GM12878 (cell line): Measurements from ENCODE around the gene PRKCZ. TPM values are rescaled to one million over a fixed set of nuclear protein-coding genes. Genes with fewer than 3 reads are reported as not detected.

Source experiments
- ATAC-seq: fragments of 200-7000 bp; cut with Tn5 transposase; 3 replicates; pipeline ENCODE4 v1.9.1; 2020; ENCODE audit warnings: mild to moderate bottlenecking, moderate library complexity
- BruUV-seq: library from RNA; stranded (reverse); fragments of 400-500 nt; replicated peaks from 2 replicates; lab custom pipeline; 2021; lab: Mats Ljungman, UMichigan
- CTCF ChIA-PET: fragments of 300-600 bp; sonication (Branson Sonifier 250); formaldehyde crosslinking; extraction: SDS; loops from one replicate; lab custom pipeline; 2021; ENCODE audit warnings: inconsistent platforms; lab: Yijun Ruan, JAX
- POLR2A ChIA-PET: fragments of 350-600 bp; formaldehyde crosslinking; extraction: SDS; loops from one replicate; lab custom pipeline; 2021; ENCODE audit warnings: inconsistent platforms; lab: Charles Lee
- RAD21 ChIA-PET: fragments of 300-600 bp; sonication (Branson Sonifier 250); formaldehyde crosslinking; loops from one replicate; lab custom pipeline; 2023; ENCODE audit warnings: antibody characterized with exemption; ENCODE audit not compliant: unreplicated experiment; lab: Charles Lee
- SMC1A ChIA-PET: fragments of 300-600 bp; sonication (Branson Sonifier 250); formaldehyde crosslinking; loops from one replicate; lab custom pipeline; 2023; ENCODE audit not compliant: unreplicated experiment, uncharacterized antibody; lab: Charles Lee
- DNase-seq: peaks from one replicate; pipeline ENCODE4 v3.0.0-alpha.2; 2011; ENCODE audit warnings: low read depth, low spot score
- FAIRE-seq: peaks from 3 replicates; lab custom pipeline; 2011; peaks lifted over from hg19 to GRCh38; lab: Jason Lieb, UNC
- H2AFZ ChIP-seq: 2 replicates; pipeline ENCODE4 v1.6.0; 2011; ENCODE audit warnings: low read depth, low read length, control low read depth; ENCODE audit not compliant: control insufficient read depth
- H3K27ac ChIP-seq: 2 replicates; pipeline ENCODE4 v1.5.1; 2011; ENCODE audit warnings: control low read depth; ENCODE audit not compliant: control insufficient read depth, insufficient read depth
- H3K27me3 ChIP-seq, 2 experiments: replicated peaks in 1 of 2; 2 replicates each; pipeline versions ENCODE4 v1.6.0 to v1.6.1; 2011; ENCODE audit warnings: low read length in 1 of 2; ENCODE audit not compliant: control insufficient read depth in 2 of 2, insufficient read depth in 2 of 2
- H3K36me3 ChIP-seq, 2 experiments: 2 replicates each; pipeline ENCODE4 v1.5.1; 2011; ENCODE audit warnings: low read length in 1 of 2; ENCODE audit not compliant: control insufficient read depth in 2 of 2, insufficient read depth in 2 of 2
- H3K4me1 ChIP-seq: 2 replicates; pipeline ENCODE4 v1.6.1; 2011; ENCODE audit warnings: mild to moderate bottlenecking, low read length, moderate library complexity, mixed read lengths; ENCODE audit not compliant: control insufficient read depth, insufficient read depth
- H3K4me2 ChIP-seq: 2 replicates; pipeline ENCODE4 v1.6.0; 2011; ENCODE audit warnings: control low read depth; ENCODE audit not compliant: control insufficient read depth, insufficient read depth
- H3K4me3 ChIP-seq: fragments of 200-600 bp; sonication (generic); 2 replicates; pipeline ENCODE4 v1.5.1; 2016
- H3K79me2 ChIP-seq: 2 replicates; pipeline ENCODE4 v1.6.0; 2011; ENCODE audit warnings: low read length; ENCODE audit not compliant: control insufficient read depth, insufficient read depth
- H3K9ac ChIP-seq: 2 replicates; pipeline ENCODE4 v1.8.0; 2011; ENCODE audit warnings: low read length, control low read depth, mixed read lengths; ENCODE audit not compliant: control insufficient read depth, insufficient read depth
- H3K9me3 ChIP-seq: replicated peaks from 3 replicates; pipeline ENCODE4 v1.5.1; 2011; ENCODE audit warnings: mild to moderate bottlenecking, low read length; ENCODE audit not compliant: control insufficient read depth, insufficient read depth
- H4K20me1 ChIP-seq: 2 replicates; pipeline ENCODE4 v1.6.0; 2011; ENCODE audit not compliant: control insufficient read depth, insufficient read depth
- BACH1 ChIP-seq: fragments of 450-650 bp; IDR thresholded peaks from 2 replicates; pipeline ENCODE4 v1.6.1; 2017; ENCODE audit warnings: mild to moderate bottlenecking, borderline replicate concordance
- CBX5 ChIP-seq: sonication (generic); IDR thresholded peaks from 2 replicates; pipeline ENCODE4 v1.6.1; 2016; ENCODE audit warnings: low read depth, moderate library complexity, mild to moderate bottlenecking, inconsistent platforms
- CREB1 ChIP-seq: IDR thresholded peaks from 2 replicates; pipeline ENCODE4 v1.6.1; 2012; ENCODE audit warnings: low read depth, mild to moderate bottlenecking, inconsistent platforms
- LARP7 ChIP-seq: fragments of 450-650 bp; IDR thresholded peaks from 2 replicates; pipeline ENCODE4 v1.6.1; 2017; ENCODE audit warnings: mild to moderate bottlenecking
- MYB ChIP-seq: fragments of 150-350 bp; IDR thresholded peaks from 2 replicates; pipeline ENCODE4 v1.6.1; 2014; ENCODE audit warnings: mild to moderate bottlenecking, low read depth, low read length, borderline replicate concordance
- NR2C1 ChIP-seq: fragments of 450-650 bp; IDR thresholded peaks from 2 replicates; pipeline ENCODE4 v1.6.1; 2017; ENCODE audit warnings: antibody characterized with exemption, mild to moderate bottlenecking, moderate library complexity
- POLR2AphosphoS5 ChIP-seq: IDR thresholded peaks from 2 replicates; pipeline ENCODE4 v1.6.1; 2011; ENCODE audit warnings: mild to moderate bottlenecking, low read length, inconsistent platforms
- RFX5 ChIP-seq: IDR thresholded peaks from 2 replicates; pipeline ENCODE4 v1.6.1; 2011; ENCODE audit warnings: low read depth, low read length, improper control_type of control experiment
- USF2 ChIP-seq: IDR thresholded peaks from 2 replicates; pipeline ENCODE4 v1.6.1; 2011; ENCODE audit warnings: low read depth, low read length, improper control_type of control experiment, borderline replicate concordance
- WRNIP1 ChIP-seq: IDR thresholded peaks from 2 replicates; pipeline ENCODE4 v1.6.1; 2011; ENCODE audit warnings: low read depth, low read length, improper control_type of control experiment, borderline replicate concordance
- ZBTB4 ChIP-seq: fragments of 450-650 bp; formaldehyde crosslinking; IDR thresholded peaks from 2 replicates; pipeline ENCODE4 v1.4.0; 2022; ENCODE audit warnings: mild to moderate bottlenecking, moderate library complexity
- ZNF217 ChIP-seq: fragments of 450-650 bp; IDR thresholded peaks from 2 replicates; pipeline ENCODE4 v1.6.1; 2017; ENCODE audit warnings: antibody characterized with exemption, mild to moderate bottlenecking
- WGBS: methylation state at CpG from one replicate; pipeline ENCODE4 v1.1.6; 2016; ENCODE audit warnings: low lambda C conversion rate; ENCODE audit not compliant: insufficient replicate concordance, insufficient coverage; ENCODE audit errors: missing lambda C conversion rate; 5-methylcytosine and 5-hydroxymethylcytosine counted together
- in situ Hi-C: fragments of 300-500 bp; cut with MboI; formaldehyde crosslinking; loops from 9 replicates; pipeline ENCODE4 v1.14.3; 2018; ENCODE audit warnings: mixed read lengths
- intact Hi-C: fragments of 100-400 bp; cut with micrococcal nuclease; formaldehyde crosslinking; loops from one replicate; pipeline ENCODE4 v1.14.2; 2022; ENCODE audit not compliant: unreplicated experiment
- polyA plus RNA-seq, 11 experiments: library from polyadenylated mRNA; depleted of rRNA in 4 of 11; unstranded in 6 of 11; stranded (reverse) in 5 of 11; fragments of >200 nt; fragmentation: Nextera tagmentation in 4 of 11; fragmentation: Illumina TruSeq in 1 of 11; extraction: Ambion mirVana in 4 of 11; extraction: Trizol in 1 of 11; gene quantifications; 1 replicate in 1 of 11; 2 replicates in 10 of 11; pipeline versions ENCODE4 v1.2.1 to v1.2.3, GENCODE V29; 2011 to 2016; ENCODE audit warnings: inconsistent platforms in 2 of 11, missing spikeins in 2 of 11, low read depth in 1 of 11
- total RNA-seq, 4 experiments: library from RNA; depleted of rRNA in 3 of 4; stranded (reverse); fragments of >200 nt in 3 of 4; fragmentation: Illumina TruSeq in 1 of 4; extraction: Trizol in 1 of 4; gene quantifications; 2 replicates each; pipeline versions ENCODE4 v1.2.1 to v1.2.3, GENCODE V29; 2013 to 2021
- TF ChIP-seq, protein P1 (sequence below): fragments of 450-650 bp; IDR thresholded peaks from 2 replicates; pipeline ENCODE4 v1.6.1; 2017; ENCODE audit warnings: mild to moderate bottlenecking, low read depth, inconsistent platforms; ENCODE audit not compliant: poor library complexity, severe bottlenecking
- TF ChIP-seq, protein P2 (sequence below), 3 experiments: IDR thresholded peaks in 2 of 3; conservative IDR thresholded peaks in 1 of 3; 2 replicates each; pipeline ENCODE4 v1.5.1; 2011; ENCODE audit warnings: low read depth in 3 of 3, low read length in 3 of 3, mild to moderate bottlenecking in 3 of 3, control low read depth in 2 of 3, moderate library complexity in 2 of 3, inconsistent platforms in 1 of 3, mixed read lengths in 1 of 3; ENCODE audit not compliant: control insufficient read depth in 2 of 3, insufficient read depth in 1 of 3; ENCODE audit errors: extremely low read depth in 1 of 3

The PRKCZ gene
- total and polyA plus RNA-seq, 10 of the 15 experiments (the other 5 are each of a cell fraction or from before 2014, with no cell fraction given) = 0.05 to 1.9 (median 0.64) TPM; not detected in 1

GRCh38 chr1:2213576-2214505 is 163.6 kb downstream of the PRKCZ start:
- H2AFZ ChIP-seq = no peak overlapping the region
- no peak overlapping the region for H3K9ac ChIP-seq
- no TSS peak for BruUV-seq

More at GRCh38 chr1:2213576-2214505, 163.6 kb downstream of the PRKCZ start:
- ATAC-seq (no peak), DNase-seq (no peak), FAIRE-seq (no peak)
- H3K27me3 ChIP-seq = no peaks in the 10 kb centered on the region; a peak in 1 of 4 replicates
- WGBS = 49% methylated on average over 31 of the region's 32 CpGs
- H3K9me3 ChIP-seq = no peaks in the 10 kb centered on the region
- no peak overlapping the region for H3K27ac ChIP-seq
- CTCF ChIA-PET = no interaction called here
- H3K4me2 ChIP-seq = no peak overlapping the region
- no peaks in the 10 kb centered on the region for H3K4me1 ChIP-seq
- H4K20me1 ChIP-seq = no peaks in the 10 kb centered on the region
- SMC1A ChIA-PET = no interaction called here
- H3K79me2 ChIP-seq = no peaks in the 10 kb centered on the region
- POLR2A ChIA-PET = no interaction called here
- H3K36me3 ChIP-seq = no peaks in the 10 kb centered on the region
- RAD21 ChIA-PET = no interaction called here
- TF ChIP-seq RFX5 (no peak), CBX5 (no peak), LARP7 (no peak), ZBTB4 (CRISPR knock-in tag) (no peak), NR2C1 (no peak), USF2 (no peak), POLR2AphosphoS5 (no peak), WRNIP1 (no peak), MYB (no peak), ZNF217 (no peak), CREB1 (no peak), BACH1 (no peak)
- TF ChIP-seq, protein P1, sequence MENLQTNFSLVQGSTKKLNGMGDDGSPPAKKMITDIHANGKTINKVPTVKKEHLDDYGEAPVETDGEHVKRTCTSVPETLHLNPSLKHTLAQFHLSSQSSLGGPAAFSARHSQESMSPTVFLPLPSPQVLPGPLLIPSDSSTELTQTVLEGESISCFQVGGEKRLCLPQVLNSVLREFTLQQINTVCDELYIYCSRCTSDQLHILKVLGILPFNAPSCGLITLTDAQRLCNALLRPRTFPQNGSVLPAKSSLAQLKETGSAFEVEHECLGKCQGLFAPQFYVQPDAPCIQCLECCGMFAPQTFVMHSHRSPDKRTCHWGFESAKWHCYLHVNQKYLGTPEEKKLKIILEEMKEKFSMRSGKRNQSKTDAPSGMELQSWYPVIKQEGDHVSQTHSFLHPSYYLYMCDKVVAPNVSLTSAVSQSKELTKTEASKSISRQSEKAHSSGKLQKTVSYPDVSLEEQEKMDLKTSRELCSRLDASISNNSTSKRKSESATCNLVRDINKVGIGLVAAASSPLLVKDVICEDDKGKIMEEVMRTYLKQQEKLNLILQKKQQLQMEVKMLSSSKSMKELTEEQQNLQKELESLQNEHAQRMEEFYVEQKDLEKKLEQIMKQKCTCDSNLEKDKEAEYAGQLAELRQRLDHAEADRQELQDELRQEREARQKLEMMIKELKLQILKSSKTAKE = no peak
- TF ChIP-seq, protein P2, sequence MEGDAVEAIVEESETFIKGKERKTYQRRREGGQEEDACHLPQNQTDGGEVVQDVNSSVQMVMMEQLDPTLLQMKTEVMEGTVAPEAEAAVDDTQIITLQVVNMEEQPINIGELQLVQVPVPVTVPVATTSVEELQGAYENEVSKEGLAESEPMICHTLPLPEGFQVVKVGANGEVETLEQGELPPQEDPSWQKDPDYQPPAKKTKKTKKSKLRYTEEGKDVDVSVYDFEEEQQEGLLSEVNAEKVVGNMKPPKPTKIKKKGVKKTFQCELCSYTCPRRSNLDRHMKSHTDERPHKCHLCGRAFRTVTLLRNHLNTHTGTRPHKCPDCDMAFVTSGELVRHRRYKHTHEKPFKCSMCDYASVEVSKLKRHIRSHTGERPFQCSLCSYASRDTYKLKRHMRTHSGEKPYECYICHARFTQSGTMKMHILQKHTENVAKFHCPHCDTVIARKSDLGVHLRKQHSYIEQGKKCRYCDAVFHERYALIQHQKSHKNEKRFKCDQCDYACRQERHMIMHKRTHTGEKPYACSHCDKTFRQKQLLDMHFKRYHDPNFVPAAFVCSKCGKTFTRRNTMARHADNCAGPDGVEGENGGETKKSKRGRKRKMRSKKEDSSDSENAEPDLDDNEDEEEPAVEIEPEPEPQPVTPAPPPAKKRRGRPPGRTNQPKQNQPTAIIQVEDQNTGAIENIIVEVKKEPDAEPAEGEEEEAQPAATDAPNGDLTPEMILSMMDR (IDR thresholded peaks at IDR 0.05 in 2 of 3, conservative IDR thresholded peaks at IDR 0.05 in 1 of 3; ENCODE audit: control insufficient read depth in 2 of 3, extremely low read depth in 1 of 3, insufficient read depth in 1 of 3, low read depth in 3 of 3, low read length in 3 of 3) = no peak
- in situ Hi-C loops (no loop called here), intact Hi-C loops (no loop called here)
- no peak overlapping the region for H3K4me3 ChIP-seq
